ENCODE results near the gene AGAP1.

DNA sequence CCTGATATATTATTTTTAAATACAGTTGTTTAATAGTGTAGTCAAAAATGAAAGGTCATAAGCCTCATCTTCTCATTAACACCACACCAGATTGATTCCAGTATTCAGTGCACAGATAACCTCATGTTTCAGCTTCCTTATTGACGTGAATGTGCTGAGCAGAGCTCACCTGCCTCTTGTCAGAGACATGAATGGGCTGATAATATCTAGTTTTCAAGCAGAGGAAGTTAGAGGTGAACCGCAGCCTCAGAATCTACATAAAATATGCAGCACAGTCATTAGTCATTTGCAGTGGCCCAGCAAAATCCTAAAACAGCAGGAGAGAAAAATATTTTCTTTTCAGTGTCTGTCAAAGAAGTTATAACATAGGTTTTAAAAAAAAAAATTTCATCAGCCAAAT, 458.1 kb downstream of the AGAP1 start:
- no peak for TF ChIP-seq POLR2A (IDR thresholded peaks at IDR 0.05)
- TF ChIP-seq, protein P1, sequence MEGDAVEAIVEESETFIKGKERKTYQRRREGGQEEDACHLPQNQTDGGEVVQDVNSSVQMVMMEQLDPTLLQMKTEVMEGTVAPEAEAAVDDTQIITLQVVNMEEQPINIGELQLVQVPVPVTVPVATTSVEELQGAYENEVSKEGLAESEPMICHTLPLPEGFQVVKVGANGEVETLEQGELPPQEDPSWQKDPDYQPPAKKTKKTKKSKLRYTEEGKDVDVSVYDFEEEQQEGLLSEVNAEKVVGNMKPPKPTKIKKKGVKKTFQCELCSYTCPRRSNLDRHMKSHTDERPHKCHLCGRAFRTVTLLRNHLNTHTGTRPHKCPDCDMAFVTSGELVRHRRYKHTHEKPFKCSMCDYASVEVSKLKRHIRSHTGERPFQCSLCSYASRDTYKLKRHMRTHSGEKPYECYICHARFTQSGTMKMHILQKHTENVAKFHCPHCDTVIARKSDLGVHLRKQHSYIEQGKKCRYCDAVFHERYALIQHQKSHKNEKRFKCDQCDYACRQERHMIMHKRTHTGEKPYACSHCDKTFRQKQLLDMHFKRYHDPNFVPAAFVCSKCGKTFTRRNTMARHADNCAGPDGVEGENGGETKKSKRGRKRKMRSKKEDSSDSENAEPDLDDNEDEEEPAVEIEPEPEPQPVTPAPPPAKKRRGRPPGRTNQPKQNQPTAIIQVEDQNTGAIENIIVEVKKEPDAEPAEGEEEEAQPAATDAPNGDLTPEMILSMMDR (IDR thresholded peaks at IDR 0.05): no peak

Measured in right lobe of liver (tissue), 4 donors.